ENCODE measurements around the gene PLCL2.

- TF ChIP-seq POLR2A (IDR thresholded peaks at IDR 0.05) (no peak), CTCF (IDR thresholded peaks at IDR 0.05) (no peak), EP300 (IDR thresholded peaks at IDR 0.05) (no peak), POLR2AphosphoS5 (IDR thresholded peaks at IDR 0.05) (no peak)
These were observed 102.4 kb downstream of the PLCL2 start for GRCh38 chr3:16987141-16987540.
